GM21529 (cell line): Measurements from ENCODE around the gene ZNF592.
A peak's percentile ranks its signal among the peaks of the same experiment; 100 is the strongest.

Source experiments
- ATAC-seq: cut with Tn5 transposase; IDR thresholded peaks from one replicate; pipeline ENCODE4 v1.9.1; 2021; ENCODE audit not compliant: unreplicated experiment

The ZNF592 gene, protein sequence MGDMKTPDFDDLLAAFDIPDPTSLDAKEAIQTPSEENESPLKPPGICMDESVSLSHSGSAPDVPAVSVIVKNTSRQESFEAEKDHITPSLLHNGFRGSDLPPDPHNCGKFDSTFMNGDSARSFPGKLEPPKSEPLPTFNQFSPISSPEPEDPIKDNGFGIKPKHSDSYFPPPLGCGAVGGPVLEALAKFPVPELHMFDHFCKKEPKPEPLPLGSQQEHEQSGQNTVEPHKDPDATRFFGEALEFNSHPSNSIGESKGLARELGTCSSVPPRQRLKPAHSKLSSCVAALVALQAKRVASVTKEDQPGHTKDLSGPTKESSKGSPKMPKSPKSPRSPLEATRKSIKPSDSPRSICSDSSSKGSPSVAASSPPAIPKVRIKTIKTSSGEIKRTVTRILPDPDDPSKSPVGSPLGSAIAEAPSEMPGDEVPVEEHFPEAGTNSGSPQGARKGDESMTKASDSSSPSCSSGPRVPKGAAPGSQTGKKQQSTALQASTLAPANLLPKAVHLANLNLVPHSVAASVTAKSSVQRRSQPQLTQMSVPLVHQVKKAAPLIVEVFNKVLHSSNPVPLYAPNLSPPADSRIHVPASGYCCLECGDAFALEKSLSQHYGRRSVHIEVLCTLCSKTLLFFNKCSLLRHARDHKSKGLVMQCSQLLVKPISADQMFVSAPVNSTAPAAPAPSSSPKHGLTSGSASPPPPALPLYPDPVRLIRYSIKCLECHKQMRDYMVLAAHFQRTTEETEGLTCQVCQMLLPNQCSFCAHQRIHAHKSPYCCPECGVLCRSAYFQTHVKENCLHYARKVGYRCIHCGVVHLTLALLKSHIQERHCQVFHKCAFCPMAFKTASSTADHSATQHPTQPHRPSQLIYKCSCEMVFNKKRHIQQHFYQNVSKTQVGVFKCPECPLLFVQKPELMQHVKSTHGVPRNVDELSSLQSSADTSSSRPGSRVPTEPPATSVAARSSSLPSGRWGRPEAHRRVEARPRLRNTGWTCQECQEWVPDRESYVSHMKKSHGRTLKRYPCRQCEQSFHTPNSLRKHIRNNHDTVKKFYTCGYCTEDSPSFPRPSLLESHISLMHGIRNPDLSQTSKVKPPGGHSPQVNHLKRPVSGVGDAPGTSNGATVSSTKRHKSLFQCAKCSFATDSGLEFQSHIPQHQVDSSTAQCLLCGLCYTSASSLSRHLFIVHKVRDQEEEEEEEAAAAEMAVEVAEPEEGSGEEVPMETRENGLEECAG (N-terminal part only)

DNA sequence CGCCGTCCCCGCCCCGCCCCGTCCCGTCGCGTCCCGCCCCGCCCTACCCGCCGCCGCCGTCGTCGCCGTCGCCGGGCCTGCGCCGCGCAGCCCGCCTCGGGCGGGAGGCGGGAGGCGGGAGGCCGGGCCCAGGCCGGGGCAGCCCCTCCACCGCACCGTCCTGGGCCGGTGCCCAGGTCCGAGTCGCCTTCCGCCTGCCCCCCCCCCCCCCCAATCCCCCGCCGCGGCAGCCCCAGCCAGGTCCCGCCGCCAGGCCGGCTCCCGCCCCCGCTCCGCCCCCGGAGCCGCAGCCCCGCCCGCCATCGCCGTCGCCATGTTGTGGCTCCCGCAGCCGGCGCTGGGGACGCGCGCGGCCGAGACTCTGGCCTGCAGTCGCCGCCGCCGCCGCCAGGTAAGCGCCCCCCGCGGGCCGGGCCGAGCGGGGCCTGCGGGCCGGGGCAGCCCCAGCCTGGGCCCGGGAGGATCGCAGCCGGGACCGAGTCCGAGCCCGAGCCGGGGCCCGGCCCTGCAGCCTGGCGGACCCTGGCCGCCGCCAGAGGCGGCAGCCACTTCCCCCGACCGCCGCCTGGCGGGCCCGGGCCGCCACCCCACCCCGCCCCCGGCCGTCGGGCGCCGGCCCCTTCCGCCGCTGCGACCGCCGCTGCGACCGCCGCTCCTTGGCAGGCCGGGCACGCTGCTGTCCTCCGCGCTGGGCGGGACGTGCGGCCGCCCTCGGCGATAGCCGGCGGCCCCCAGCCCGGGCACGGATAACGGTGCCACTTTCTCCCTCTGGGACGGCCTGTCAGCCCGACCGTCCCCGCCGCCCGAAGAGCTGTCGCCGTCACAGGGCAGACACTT is at the start of gene ZNF592:
Gene ZNF592 (plus strand): TSS at position 319 of the 837 bp plus-strand sequence. CDS start 34,084 bp downstream, outside the sequence.
- peak; percentile 47 for ATAC-seq

DNA sequence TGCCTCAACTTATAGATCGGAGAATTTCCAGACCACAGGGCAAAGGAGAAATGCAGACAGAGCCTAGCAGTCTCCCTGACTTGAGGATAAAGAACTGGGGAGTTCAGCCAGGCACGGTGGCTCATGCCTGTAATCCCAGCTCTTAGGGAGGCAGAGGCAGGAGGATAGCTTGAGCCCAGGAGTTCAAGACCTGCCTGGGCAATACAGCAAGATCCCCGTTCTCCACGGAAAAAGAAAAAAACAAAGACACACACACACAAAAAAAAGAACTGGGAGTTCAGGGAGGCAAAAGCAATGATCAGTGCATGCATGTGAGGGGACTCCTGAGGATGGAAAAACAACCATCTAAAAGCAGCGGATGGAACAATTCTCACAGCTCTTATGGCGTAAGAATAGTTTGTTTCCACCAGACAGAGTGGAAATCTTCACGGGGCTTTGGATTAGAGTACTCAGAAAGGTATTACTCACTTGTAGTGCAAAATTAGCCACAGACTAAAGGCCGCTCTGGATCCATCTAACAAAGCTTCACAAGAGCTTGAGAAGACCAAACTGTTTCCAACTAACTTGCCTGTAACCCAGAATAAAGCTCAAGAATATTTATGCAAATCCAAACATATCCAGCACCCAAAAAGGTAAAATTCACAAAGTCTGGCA is 48.7 kb upstream of the ZNF592 start:
- no peak for ATAC-seq

DNA sequence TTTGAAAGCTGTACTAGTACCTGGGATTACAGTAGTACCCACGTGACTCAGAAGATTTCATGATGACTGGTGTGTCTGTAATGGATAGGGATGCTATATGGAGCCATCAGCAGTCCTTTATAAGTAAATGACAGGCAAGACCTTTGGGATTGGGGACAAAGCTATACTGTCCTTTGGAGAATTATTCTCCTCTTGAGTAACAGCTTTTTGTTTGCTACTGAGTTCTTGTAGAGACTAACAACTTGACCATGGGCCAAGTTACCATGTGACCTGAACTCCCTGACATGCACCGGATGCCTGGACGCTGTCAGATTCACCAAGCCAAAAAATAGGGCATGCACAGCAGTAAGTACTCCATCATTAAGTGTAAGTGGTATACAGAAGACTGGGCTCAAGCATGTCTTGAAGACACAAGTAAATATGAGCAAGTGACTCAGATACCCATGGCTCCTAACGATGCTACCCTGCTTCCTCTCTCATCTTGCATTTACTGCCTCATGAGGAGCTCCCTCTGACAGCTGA is 45.4 kb upstream of the ZNF592 start:
- no peak for ATAC-seq

DNA sequence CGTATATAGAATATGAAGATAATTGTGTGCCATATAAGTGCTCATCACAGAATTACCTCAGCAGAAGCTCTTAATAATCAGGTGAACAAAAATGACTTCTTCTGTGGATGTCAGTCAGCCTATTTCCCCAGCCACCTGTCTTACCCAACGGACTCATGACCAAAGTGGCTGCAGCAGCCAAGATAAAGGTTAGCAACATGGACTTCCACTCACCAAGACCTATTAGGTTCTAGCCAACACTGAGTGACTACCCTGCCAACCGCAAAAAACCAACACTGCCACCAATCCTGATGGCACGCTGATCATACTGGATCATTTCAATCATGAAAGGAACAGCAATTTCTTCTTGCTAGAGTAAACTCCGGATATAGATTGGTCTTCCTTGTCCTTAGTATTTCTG is 44.6 kb upstream of the ZNF592 start:
- no peak for ATAC-seq

DNA sequence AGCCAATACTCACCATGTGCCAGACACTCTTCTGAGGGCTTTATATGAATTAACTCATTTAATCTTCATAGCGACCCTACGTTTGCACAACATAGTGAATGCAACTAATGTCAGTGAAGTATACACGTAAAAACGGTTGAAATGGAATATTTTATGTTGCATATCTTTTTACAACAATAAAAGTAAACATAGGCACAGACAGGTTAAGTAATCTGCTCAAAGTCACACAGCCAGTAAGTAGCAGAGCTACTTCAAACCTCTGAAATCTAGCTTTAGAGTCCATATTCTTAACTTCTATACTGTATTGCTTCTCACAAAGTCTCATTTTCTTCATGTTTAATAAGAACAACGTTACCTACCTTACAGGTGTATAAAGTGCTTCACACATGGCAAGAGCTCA is 34.0 kb upstream of the ZNF592 start:
- no peak for ATAC-seq

DNA sequence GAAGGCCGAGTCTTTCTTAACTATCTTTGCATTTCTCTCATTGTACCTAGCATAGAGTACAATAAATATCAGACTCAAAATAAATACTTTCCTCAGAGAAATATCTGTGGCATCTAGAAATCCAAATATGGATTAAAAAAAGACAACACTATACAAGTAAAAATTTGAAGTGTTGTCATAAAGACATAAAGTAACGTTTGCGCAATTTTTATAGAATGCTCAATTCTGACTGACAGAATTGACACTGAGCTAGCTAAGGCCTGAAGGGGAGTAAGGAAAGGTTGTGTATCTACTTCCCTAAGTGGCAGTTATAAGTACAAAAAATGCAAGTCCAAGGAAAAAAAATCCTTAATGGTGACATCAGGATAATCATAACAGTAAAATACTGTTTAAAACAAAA is 33.6 kb upstream of the ZNF592 start:
- ATAC-seq, result no peak

DNA sequence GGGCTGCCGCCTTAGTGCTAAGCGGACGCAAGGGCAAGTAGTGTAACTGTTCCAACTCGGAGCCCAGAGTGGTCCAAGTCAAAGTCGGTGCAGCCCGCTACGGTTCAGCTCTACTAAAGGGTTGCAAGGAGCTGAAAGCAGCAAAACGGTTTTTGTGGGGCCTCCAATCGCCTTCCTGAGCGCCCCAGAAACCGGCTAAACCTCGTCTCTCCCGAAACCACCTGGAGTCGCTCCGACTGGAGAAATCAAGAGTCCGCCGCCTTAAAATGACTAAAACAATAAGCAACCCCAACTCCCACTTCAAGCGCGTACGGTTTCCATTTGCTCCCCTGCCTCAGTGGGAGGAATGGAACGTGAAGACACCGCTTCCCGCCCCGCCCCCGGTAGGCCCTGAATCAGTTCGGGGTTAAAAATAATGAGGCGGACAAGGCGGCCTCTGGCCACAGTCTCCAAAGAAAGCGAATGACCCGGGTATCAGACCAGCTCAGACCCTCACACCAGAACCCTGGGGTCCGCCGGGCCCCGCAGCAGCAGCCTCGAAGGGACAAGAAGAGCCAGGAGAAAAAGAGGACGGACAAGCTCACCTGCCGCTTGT is 32.9 kb upstream of the ZNF592 start:
- peak; percentile 8 for ATAC-seq

DNA sequence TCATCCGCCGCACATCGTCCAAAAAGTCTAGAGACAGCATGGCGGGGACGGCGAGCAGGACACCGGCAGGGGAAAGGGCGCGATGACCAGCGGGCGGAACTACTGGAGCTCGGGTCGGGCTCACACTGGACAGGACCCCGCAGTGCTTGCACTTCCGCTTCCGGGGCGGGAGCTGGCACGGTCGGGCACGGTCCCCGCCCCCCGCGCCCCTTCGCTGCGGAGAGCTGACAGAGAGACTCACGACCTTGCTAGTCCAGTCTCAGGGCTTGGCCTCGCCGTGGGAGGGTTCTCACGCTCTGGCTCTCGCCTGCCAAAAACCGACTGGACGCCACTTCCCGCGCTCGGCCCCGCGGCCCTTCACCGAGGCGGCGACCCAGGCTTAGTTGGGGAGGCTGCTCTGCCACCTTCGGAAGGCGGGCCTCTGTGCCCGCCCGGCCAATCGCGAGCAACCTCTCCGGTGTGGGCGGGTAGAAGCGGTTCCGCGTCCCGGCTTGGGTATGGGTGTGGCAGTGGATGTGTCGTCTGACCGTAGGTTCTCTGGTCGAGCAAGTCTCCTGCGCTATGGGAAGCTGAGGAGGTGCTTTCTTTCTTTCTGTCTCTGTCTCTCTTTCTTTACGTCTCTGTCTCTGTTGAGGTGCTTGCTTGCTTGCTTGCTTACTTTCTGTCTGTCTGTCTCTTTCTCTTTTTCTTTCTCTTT is 32.2 kb upstream of the ZNF592 start, which contains the start of gene SEC11A:
Gene SEC11A (minus strand): TSS at position 104 of the 697 bp plus-strand sequence. CDS start 64 bp downstream, at position 40.
- peak; percentile 89 for ATAC-seq

DNA sequence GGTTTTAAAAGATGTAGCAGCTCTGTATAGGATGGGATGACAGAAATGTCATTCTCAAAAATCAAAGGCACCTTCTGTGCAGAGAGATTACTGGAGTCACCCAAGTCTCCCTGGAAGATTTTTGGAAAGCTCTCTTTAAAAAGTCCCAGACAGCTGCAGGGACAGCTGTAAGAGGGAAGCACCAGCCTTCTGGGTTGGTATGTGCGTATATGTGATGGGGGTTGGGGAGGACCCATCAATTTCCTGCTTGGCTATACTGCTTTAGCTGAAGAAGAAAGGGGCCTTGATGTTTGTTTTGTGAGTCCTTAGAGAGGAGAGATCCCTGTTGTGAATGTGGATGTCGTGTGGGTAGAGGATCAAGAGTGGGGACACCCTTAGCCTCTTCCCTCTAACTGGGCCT is 27.0 kb upstream of the ZNF592 start:
- no peak for ATAC-seq

DNA sequence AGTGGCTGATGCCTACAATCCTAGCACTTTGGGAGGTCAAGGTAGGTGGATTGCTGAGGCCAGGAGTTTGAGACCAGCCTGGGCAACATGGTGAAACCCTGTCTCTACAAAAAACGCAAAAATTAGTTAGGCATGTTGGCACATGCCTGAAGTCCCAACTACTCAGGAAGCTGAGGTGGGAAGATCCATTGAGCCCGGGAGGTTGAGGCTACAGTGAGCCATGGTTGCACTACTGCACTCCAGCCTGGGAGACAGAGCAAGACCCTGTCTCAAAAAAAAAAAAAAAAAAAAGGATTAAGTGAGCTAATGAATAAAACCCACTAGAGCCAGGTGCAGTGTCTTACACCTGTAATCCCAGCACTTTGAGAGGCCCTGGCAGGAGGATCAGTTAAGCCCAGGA is 25.8 kb upstream of the ZNF592 start:
- ATAC-seq, result no peak

DNA sequence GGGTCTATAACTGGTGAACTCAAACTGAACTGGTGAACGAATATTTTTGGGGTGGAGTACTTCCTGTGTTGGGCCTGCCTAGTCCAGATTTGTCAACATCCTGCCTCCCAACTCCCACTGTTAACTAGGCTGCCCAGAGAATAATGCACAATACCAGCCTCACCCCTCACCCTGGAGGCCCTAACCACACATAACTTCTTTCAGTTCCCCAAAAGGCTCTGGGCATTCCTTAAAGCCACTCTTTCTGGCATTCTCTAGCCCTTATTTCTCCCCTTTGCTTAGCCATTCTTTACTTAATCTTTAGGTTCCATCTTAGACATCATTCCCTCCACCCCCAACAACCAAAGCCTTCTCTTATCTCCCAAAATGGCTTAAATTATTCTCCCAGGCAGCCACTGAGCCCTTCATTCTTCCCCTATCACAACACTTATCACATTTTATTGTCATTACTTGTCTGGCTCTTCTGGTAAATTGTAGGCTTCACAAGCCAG is 23.3 kb upstream of the ZNF592 start:
- peak; percentile 68 for ATAC-seq

DNA sequence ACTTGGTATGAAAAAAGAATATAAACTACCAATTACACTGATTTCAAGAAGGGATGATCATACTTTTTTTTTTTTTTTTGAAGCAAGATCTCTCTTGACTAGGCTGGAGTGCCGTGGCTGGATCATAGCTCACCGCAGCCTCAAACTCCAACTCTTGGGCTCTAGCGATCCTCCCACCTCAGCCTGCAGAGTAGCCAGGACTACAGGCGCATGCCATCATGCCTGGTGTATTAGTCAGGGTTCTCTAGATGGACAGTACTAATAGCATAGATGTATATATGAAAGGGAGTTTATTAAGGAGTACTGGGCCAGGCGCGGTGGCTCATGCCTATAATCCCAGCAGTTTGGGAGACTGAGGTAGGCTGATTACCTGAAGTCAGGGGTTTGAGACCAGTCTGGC is 21.0 kb upstream of the ZNF592 start:
- ATAC-seq, result no peak

DNA sequence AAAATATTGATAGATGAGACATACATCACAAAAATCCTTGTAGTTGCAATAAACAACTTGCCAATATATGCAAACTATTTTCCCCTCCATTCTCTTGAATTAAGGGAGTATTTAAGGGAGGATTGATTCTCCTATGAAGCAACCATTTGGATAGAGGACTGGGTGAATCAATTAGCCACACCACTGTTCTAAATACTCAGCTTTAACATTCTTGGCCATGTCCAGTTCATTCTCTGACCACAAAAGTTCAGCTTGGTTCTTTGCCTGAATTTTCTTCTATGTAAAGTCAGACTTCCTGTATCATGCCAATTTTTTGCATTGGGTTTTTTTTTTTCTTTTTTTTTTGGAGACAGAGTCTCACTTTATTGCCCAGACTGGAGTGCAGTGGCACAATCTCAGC is 16.6 kb upstream of the ZNF592 start:
- no peak for ATAC-seq

DNA sequence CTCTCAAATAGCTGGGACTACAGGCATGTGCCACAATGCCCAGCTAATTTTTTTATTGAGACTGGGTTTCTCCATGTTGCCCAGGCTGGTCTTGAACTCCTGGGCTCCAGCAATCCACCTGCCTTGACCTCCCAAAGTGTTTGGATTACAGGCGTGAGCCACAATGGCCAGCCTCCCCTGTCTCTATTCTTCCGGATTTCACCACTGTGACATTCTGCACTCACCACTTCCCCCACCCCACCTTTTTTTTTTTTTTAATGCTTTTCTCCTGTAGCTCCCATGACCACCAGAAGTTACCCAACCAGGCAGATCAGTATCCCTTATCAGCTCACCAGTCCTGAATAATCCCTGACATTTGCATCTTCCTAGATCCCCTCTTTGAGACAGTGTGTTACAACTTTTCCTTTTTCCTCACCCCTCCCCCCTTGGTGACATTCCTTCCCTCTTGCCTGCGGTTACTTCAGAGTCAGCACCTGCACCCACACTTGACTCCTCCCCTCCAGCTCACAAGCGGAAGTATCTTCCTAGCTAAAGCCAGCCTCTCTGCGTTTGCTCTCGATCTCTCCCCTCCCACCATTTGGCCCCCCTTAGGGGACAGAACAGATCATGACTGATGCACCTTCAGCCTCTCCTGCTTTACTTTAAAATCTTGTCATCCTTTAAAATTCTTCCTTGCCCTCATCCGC is 13.5 kb upstream of the ZNF592 start:
- ATAC-seq, result peak; percentile 74

DNA sequence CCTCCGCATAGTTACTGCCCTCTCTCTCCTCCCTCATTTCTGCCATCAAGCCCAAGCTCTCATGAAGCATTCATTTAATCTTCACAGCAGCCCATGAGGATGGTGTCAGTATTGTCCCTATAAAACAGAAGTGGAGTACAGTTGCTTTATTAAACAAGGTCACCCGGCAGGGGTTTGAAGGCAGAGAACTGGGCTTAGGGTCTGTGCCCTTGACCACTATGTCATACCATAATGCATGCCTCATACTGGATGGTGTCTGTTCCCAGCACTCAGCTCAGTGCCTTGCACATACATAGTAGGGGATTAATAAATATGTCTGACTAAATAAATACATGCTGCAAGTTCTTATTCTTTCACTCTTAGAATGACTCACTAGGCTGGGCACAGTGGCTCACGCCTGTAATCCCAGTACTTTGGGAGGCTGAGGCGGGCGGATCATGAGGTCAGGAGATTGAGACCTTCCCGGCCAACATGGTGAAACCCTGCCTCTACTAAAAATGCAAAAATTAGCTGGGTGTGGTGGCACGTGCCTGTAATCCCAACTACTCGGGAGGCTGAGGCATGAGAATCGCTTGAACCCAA is 12.8 kb upstream of the ZNF592 start:
- peak; percentile 38 for ATAC-seq

DNA sequence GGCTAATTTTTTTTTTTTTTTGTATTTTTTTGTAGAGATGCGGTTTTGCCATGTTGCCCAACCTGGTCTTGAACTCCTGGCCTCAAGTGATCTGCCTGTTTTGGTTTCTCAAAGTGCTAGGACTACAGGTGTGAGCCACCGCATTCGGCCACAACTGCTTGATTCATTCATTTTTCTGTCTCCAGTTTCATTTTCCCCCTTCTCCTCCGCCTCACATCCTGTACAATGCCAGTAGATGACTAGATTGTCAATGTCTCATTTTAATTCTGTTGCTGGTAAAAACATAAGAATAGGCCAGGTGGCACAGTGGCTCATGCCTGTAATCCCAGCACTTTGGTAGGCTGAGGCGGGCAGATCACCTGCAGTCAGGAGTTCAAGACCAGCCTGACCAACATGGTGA is 12.0 kb upstream of the ZNF592 start:
- peak; percentile 61 for ATAC-seq

DNA sequence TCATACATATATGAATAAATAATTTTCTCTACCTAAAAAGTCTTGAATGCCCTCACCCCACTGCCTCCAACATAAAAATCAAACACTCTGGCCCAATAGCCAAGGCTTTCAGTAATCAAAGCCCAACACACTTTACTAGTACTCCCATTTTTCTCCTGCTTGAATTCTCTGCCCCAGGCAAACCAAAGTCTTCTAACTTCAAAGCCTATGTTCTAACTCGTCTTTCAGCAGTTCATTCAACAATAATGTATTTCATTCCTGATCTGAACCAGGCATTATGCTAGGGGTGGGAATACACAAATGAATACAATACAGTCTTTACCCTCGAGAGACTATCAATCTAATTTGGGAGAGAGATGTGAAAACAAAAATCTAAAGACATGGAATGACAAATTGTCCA is 11.4 kb upstream of the ZNF592 start:
- ATAC-seq, result no peak
